Astrocyte of the cerebellum (primary cell): ENCODE results near the gene RGP1.

ENCODE experiments used
- DNase-seq: peaks from one replicate; pipeline ENCODE4 v3.0.0-alpha.2; 2011; ENCODE audit warnings: low read depth
- H3K4me3 ChIP-seq: 2 replicates; pipeline ENCODE4 v1.5.1; 2011; ENCODE audit warnings: mild to moderate bottlenecking, low read depth, low read length, moderate library complexity
- in situ Hi-C: cut with HindIII; loops from 2 replicates; pipeline ENCODE4 v1.10.0; 2017; ENCODE audit warnings: low sequenced_read_pairs
- TF ChIP-seq, protein P1 (sequence below): IDR thresholded peaks from 2 replicates; pipeline ENCODE4 v1.5.1; 2012; ENCODE audit warnings: low read length, low read depth, moderate library complexity, mild to moderate bottlenecking; ENCODE audit errors: missing control alignments

The RGP1 gene

DNA sequence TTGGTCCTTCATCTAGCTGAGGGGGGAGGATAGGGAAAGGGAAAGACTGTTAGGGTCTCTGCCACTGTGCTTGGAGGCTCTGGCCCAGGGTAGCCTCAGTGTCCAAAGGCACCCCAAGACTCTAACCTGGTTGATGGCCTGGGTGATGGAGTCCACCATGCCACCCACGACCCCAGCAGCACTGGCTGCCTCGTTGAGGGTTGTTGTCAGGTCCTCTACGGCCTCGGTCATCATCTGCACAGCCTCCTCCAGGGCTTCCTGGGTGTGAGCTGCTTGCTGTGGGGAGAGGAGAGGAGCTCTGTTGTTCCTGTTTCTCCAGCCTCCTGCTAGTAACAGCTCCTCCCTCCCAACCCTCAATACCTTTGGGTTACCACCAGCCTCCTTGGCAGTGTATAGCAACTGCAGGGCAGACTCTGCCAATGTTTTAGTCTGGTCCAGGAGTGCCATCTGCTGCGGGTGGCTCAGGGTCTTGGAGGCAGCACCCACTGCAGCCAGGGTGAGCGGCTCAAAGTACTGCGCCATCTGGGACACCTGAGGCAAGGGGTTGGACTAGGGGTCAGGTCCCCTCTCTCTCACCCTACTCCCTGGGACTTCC is 43.2 kb upstream of the RGP1 start:
- in situ Hi-C loops, result no loop called here
- TF ChIP-seq, protein P1, sequence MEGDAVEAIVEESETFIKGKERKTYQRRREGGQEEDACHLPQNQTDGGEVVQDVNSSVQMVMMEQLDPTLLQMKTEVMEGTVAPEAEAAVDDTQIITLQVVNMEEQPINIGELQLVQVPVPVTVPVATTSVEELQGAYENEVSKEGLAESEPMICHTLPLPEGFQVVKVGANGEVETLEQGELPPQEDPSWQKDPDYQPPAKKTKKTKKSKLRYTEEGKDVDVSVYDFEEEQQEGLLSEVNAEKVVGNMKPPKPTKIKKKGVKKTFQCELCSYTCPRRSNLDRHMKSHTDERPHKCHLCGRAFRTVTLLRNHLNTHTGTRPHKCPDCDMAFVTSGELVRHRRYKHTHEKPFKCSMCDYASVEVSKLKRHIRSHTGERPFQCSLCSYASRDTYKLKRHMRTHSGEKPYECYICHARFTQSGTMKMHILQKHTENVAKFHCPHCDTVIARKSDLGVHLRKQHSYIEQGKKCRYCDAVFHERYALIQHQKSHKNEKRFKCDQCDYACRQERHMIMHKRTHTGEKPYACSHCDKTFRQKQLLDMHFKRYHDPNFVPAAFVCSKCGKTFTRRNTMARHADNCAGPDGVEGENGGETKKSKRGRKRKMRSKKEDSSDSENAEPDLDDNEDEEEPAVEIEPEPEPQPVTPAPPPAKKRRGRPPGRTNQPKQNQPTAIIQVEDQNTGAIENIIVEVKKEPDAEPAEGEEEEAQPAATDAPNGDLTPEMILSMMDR, result no peak
- no peak overlapping the region for H3K4me3 ChIP-seq
- DNase-seq, result no peak

DNA sequence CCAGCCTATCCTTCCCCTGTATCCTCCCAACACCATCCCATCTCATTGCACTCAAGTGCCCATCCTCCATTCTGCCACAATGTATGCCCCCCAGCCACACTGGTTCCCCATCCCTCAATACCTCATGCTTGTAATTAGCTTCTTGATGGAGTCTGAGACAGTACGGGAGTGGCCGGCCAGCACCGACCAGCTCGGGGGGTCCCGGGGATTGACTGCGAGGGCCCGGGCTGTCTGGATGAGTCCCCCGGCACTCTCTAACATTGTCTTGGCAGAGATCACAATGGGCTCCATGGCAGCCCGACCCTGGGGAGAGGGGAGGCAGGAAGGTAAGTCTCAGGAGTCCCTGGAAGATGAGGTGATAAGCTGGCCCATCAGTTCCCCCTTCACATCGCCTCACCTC is 42.1 kb upstream of the RGP1 start:
- TF ChIP-seq, protein P1, result no peak
- no peak overlapping the region for H3K4me3 ChIP-seq
- in situ Hi-C loops, result no loop called here
- DNase-seq, result no peak

DNA sequence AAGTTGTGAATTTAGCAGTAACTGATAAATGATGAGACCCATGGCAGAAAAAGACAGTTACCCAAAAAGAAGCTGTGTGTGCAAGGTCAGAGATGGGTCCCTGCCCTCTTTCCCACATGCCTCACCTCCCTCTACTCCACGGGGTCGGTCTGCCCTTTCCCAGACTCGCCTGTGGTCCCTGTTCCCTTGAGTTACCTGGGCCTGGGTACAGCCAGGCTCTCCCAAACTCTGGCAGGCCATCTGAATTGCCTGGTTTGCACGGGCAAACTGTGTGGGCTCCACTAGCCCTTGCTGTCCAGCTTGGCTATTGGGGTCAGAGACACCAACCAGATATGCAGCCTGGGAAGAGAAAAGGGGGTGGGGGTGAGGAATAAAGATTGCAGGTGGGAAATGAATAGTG is 40.9 kb upstream of the RGP1 start:
- TF ChIP-seq, protein P1, result no peak
- in situ Hi-C loops, result no loop called here

DNA sequence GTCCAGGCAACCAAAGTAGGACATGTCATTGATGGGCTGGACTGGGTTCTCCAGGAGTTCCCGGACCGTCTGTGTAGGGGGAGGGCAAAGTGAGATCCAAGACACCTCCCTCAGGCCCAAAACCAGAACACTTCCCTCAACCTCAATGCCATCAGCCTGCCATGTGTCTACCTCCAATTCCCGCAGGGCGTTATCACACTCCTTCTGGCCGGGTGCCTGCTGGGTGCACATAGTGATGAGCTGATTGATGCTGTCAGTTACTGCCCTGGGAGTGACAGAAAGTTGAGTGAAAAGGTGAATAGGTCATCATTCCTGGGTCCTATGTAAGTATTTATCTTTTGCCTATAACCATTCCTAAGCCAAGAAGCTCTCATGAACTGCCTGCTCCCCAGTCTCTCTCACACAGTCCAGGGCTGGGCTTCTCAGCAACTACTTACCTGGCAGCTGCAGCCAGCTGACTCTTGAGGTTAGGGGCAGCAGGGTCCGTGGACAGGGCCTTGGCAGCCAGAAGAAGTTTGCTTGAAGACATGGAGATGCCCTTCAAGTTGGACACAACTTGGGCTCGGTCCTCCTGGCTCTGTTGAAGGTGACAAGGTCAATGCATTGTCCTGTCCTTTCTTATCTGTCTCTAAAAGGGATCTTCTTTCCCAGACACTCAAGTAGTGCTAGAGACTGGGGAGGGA is 38.1 kb upstream of the RGP1 start:
- H3K4me3 ChIP-seq, result no peak overlapping the region
- DNase-seq, result no peak
- in situ Hi-C loops, result loop anchor here (5.0 kb wide), 1 partner anchor 34 kb away; no protein-coding TSS in a partner anchor
- TF ChIP-seq, protein P1, result no peak

More for the DNA sequence above, 40.9 kb upstream of the RGP1 start:
- H3K4me3 ChIP-seq, result no peak overlapping the region
- DNase-seq, result no peak

DNA sequence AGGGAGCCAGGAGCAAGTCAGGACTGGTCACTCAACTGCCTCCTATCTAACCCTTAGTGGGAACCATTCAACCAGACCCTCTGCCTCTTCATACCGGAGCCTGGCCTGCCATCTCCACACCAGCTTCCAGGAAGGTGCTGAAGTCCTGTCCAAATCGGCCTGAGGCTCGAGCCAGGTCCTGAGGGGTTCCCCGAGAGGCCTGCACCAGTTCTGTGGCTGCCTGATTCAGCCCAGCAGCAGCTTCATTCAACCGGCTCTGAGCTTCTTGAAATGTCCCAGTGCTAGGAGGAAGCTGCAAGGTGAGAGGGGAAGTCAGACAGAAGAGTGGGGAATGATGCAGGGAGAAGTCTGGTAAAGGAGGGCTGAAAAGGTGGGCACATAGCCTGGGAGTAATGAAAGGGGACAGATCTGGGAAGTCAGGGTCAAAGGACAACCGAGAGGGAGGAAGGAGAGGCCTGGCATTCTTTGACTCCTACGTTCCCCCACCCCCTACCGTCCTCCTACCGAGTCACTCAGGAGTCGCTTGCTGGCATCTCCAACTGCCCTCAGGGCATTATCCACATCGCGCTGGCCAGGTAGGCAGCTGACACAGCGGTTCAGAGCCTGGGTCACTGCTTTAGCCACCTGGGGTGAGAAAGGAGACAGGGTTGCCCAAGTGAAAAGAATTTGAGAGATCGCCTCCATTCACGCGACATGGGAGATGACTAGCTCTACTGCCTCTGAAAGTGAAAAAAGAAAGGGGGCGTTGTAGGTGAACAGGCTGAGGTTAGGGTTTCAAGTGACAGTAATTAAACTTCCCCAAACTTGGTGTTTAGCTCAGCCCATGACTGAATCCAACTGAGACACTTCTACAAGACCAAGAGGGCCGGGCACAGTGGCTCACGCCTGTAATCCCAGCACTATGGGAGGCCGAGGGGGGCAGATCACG is 37.3 kb upstream of the RGP1 start:
- no peak for DNase-seq
- in situ Hi-C loops, result loop anchor here (5.0 kb wide), 1 partner anchor 34 kb away; no protein-coding TSS in a partner anchor
- TF ChIP-seq, protein P1, result no peak
- H3K4me3 ChIP-seq, result no peak overlapping the region

DNA sequence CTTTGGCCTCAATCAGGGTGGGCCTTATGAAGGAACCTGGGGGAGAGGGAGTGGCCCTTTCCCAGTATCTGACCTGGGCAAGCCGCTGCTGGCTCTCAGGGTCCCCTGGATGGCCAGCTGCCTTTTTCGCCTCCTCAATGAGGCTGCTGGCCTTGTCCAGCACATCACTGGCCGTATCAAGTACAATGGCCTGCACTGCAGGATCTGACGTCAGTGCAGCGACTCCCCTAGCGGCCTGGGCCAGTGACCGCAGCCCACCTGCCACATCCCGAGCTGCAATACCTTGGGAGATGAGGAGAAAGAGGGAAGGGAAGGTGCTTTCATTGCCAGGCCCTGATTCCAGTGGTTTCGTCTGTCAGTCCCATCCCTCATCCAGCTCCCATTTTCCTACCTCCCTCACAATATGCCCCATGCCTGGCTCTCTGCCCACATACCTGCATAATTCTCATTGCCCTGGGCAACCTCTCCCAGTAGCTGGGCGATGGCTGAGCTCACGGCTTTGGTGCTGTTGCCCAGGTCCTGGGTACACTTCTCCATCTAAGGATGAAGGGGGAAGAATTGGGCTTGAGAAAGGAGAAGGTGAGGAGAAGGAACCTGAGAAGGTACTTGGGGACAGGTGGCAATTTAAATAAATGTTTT is 36.2 kb upstream of the RGP1 start:
- TF ChIP-seq, protein P1, result no peak
- in situ Hi-C loops, result loop anchor here (5.0 kb wide), 1 partner anchor 36 kb away; no protein-coding TSS in a partner anchor

More for the DNA sequence above, 36.2 kb upstream of the RGP1 start:
- no peak for DNase-seq
- no peak overlapping the region for H3K4me3 ChIP-seq
